K562 treated with DMSO at 1 percent for 48 hours (cell line): ENCODE results near the gene EPHA5. TPM values are rescaled to one million over a fixed set of nuclear protein-coding genes. Genes with fewer than 3 reads are reported as not detected.

ENCODE experiments used
- total RNA-seq: library from RNA; unstranded; fragments of 300-600 nt; gene quantifications from 2 replicates; pipeline ENCODE4 v1.2.3, GENCODE V29; 2022; ENCODE audit warnings: low replicate concordance; ENCODE audit errors: extremely low read depth

Gene EPHA5
- total RNA-seq = not detected in 2 replicates

GRCh38 chr4:65670331-65671031 is at the start of gene EPHA5:
TSS of gene EPHA5 (minus strand) at chr4:65670489. CDS start at chr4:65669742, 747 bp downstream.

